Measurements from ENCODE around the gene AMY2A.
"Not testable (repeated sequence)": the region's sequence is repeated elsewhere in the genome, so short reads cannot be mapped to it uniquely, and the experiment has no call there.

Gene AMY2A

DNA sequence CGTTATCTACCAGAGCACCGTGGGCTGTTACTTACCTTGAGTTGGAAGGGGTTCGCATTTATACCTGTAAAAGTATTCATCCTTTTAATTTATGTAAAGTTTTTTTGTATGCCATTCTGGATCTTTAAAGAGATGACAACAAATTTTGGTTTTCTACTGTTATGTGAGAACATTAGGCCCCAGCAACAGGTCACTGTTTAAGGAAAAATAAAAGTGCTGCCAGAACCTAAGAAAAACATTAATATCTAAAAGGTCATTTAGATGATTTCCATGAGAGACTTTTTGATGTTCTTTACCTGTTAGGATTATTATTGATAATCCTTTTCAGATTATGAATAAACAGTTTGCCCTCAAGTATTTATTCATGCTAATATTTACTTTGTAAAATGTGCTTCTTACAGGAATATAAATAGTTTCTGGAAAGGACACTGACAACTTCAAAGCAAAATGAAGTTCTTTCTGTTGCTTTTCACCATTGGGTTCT, at the start of gene AMY2A:
Gene AMY2A (plus strand): TSS at position 434 of the 484 bp plus-strand sequence. CDS start 14 bp downstream, at position 448.
- DNase-seq = not testable (repeated sequence)

GRCh38 chr1:103569493-103569892, 47.7 kb upstream of the AMY2A start:
- DNase-seq = no peak

- not testable (repeated sequence) for DNase-seq
These were observed 45.9 kb upstream of the AMY2A start, which contains the start of gene AMY2B for GRCh38 chr1:103571289-103571688. Gene AMY2B (plus strand): TSS chr1:103571589. CDS start chr1:103571603, 14 bp downstream.

- no peak for DNase-seq
These were observed 41.2 kb upstream of the AMY2A start for GRCh38 chr1:103576065-103576464.

GRCh38 chr1:103576784-103577183, 40.4 kb upstream of the AMY2A start:
- not testable (repeated sequence) for DNase-seq

DNA sequence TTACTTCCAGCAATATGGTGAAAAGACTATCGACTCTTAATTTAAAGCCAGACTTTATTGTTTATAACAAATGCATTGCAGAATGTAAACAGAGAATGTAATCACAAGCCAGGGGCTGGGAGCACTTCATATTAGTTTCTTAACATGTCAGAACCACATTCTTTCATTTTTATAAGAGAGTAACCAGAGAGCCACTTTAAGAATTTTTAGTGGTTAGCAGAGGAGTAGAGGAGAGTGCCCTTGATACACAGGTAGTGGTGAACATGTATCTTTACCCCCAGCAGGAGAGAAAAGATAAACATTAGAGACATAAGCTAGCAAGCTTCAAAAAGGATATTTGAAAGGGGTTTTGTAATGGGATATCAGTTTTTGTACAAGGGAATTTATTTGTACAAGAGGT, 34.8 kb upstream of the AMY2A start:
- no peak for DNase-seq

- no peak for DNase-seq
These were observed 33.3 kb upstream of the AMY2A start for GRCh38 chr1:103583887-103584286.

DNA sequence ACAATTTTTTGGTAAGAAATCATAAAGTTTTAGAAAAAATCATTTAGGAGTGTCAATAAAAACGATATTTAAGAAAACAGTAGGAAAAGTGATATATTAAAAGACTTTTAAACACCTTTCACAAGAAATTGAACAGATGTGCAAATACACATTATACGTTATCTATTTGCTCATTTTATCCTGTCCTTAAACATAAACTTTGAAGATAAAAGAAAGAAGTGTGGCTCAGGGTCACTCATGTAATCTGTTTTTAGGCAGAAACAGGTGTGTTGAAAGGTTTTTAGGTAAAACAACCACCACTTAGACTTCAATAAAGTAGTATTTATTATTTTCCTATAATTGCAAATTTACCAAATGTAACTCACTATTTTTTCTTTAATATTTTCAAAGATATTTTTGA, 32.7 kb upstream of the AMY2A start:
- DNase-seq = no peak

- not testable (repeated sequence) for DNase-seq
These were observed 14.5 kb upstream of the AMY2A start for GRCh38 chr1:103602740-103603139.

- DNase-seq = no peak
These were observed 865 bp upstream of the AMY2A start for GRCh38 chr1:103616362-103616761.

GRCh38 chr1:103627436-103627835, 10.2 kb downstream of the AMY2A start:
- DNase-seq = not testable (repeated sequence)

GRCh38 chr1:103641194-103641593, 24.0 kb downstream of the AMY2A start:
- DNase-seq = not testable (repeated sequence)

DNA sequence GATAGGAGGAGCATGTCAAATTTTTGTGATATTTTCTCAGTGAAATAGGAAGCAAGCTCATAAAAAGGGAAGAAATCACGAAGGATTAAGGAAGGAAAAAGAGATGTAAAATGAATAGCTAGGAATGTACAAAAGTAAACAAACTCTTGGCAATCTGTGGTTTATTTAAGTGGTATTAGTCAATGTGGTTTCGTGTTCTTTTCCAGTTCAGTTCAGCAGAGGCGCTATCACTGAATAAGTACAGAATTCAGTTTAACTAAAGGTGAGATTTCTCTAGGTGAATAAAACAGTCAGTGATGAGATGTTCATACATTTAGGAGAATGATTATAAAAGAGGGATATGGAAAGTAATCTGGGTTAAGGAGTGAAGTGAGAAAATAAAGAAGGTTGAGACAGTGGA, 26.7 kb downstream of the AMY2A start:
- not testable (repeated sequence) for DNase-seq

DNA sequence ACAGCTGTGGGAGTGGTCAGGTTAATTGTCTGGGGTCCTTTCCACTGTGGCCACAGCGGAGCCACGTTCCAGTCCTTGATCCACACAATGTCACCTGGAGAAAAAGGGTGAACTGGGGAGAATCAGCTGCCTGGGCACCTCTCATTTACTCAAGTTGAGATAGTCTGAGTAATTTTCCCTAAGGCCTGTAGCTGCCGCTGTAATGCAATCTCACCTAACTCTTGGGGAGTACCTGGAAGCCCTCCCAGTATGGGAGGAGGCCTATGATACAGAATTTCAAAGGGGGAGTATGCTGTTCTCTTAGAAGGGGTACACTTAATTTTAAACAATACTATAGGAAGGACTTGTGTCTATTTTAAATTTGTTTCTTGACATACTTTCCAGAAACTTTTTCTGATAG, 33.1 kb downstream of the AMY2A start:
- not testable (repeated sequence) for DNase-seq

DNA sequence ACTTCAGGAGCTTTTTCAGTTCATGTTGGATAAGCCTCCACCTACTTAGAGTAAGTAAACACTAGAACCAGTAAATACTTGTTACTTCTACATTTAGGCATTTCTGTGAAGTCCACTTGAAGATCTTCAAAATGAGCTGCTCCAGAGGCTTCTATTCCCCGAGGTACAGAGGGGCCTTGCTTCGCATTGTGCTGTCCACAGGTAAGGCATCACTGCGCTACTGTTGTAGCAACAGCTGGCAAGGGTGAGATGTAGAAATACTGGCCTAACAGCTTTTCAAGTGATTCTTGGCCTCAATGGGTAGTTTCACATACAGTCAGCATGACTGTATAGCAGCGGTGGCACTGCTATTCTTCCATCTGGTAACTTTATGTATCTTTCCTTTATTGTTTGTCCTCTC, 33.7 kb downstream of the AMY2A start:
- DNase-seq = not testable (repeated sequence)

GRCh38 chr1:103654133-103654532, 36.9 kb downstream of the AMY2A start:
- not testable (repeated sequence) for DNase-seq

- DNase-seq = not testable (repeated sequence)
These were observed 38.2 kb downstream of the AMY2A start, which contains the start of gene AMY1A for GRCh38 chr1:103655460-103655859. Gene AMY1A (plus strand): TSS chr1:103655760. CDS start chr1:103656331, 571 bp downstream.

Data from hematopoietic multipotent progenitor cell treated with erythropoietin and hydrocortisone succinate and interleukin-3 and kit ligand, for 8 days (in vitro differentiated cells).